ENCODE results near the gene COX4I2.
"Not testable (repeated sequence)": the region's sequence is repeated elsewhere in the genome, so short reads cannot be mapped to it uniquely, and the experiment has no call there.

COX4I2 gene

GRCh38 chr20:31661625-31662371 lies 24.1 kb downstream of the COX4I2 start:
- peak; percentile 86 for DNase-seq

- no peak for DNase-seq
Measured at GRCh38 chr20:31662372-31662854, 24.7 kb downstream of the COX4I2 start.

- DNase-seq = no peak
Measured at GRCh38 chr20:31663524-31663837, 25.8 kb downstream of the COX4I2 start.

- peak; percentile 90 for DNase-seq
Measured at GRCh38 chr20:31663838-31664695, 26.4 kb downstream of the COX4I2 start.

GRCh38 chr20:31664696-31665354 lies 27.1 kb downstream of the COX4I2 start:
- DNase-seq = peak; percentile 62

GRCh38 chr20:31665753-31666152 lies 28.0 kb downstream of the COX4I2 start:
- DNase-seq = no peak

GRCh38 chr20:31666258-31667042 lies 28.7 kb downstream of the COX4I2 start:
- no peak for DNase-seq

- no peak for DNase-seq
Measured at GRCh38 chr20:31667315-31668285, 29.9 kb downstream of the COX4I2 start.

GRCh38 chr20:31668944-31669343 lies 31.2 kb downstream of the COX4I2 start:
- not testable (repeated sequence) for DNase-seq

GRCh38 chr20:31669876-31670275 lies 32.2 kb downstream of the COX4I2 start:
- no peak for DNase-seq

GRCh38 chr20:31670371-31671228 lies 32.9 kb downstream of the COX4I2 start:
- no peak for DNase-seq

GRCh38 chr20:31671324-31671723 lies 33.6 kb downstream of the COX4I2 start:
- DNase-seq = no peak

GRCh38 chr20:31673435-31673834 lies 35.7 kb downstream of the COX4I2 start:
- no peak for DNase-seq

GRCh38 chr20:31673943-31674463 lies 36.3 kb downstream of the COX4I2 start:
- DNase-seq = no peak

GRCh38 chr20:31674895-31675827 lies 37.4 kb downstream of the COX4I2 start:
- DNase-seq = no peak

GRCh38 chr20:31675828-31676608 lies 38.3 kb downstream of the COX4I2 start:
- DNase-seq = no peak

- no peak for DNase-seq
Measured at GRCh38 chr20:31676609-31676989, 38.9 kb downstream of the COX4I2 start.

- DNase-seq = no peak
Measured at GRCh38 chr20:31677553-31678260, 40.0 kb downstream of the COX4I2 start.

Measured in DMS53 (cell line).